ENCODE measurements around the gene SMG6.

Gene SMG6

GRCh38 chr17:2107506-2107905 is 196.1 kb downstream of the SMG6 start:
- FAIRE-seq (no peak), DNase-seq (ENCODE audit: low spot score) (no peak)

DNA sequence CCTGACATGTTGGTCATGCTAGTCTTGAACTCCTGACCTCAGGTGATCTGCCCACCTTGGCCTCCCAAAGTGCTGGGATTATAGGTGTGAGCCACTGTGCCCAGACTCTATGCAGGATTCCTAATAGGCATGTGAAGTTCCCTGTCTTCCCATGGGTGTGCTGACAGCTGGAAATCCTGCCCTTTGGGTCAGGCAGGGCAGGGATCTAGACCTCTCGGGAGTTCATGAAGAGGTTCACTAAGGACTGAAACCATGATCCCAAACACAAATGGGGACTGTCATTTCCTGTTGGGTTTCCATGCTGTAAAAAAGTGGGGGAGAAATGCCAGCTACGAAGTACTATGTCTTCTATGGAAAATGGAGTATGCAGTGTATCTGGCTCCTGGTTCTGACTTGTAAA is 196.5 kb downstream of the SMG6 start:
- DNase-seq (ENCODE audit: low spot score) (no peak), FAIRE-seq (no peak)

DNA sequence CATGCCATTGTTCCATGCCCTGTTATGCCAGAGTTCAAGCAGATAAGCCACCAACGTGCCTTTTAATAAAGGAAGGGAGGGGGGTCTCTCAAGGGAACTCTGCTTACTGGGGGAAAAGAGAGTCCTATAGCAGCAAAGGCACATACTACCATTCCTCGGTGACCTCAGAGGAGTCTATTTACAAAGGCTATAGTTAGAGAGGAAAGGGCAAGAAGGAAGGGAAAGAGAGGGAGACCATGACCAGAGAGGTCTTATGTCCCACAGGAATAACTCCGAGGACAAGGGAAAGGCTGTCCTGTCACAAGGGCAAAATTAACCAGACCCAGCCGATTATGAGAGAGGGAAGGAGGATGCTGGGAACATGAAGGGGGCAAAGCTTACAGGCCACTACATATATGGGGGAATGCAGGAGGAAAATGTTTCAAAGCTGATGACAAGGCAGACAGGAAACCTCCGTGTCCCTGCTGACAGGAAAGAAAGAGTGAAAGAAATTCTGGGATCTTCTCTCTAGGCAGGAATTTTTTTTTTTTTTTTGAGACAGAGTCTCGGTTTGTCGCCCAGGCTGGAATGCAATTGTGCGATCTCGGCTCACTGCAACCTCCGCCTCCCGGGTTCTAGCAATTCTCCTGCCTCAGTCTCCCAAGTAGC is 197.2 kb downstream of the SMG6 start:
- no peak for DNase-seq (ENCODE audit: low spot score)
- no peak for FAIRE-seq

GRCh38 chr17:2105663-2106062 is 197.9 kb downstream of the SMG6 start:
- DNase-seq (ENCODE audit: low spot score), result no peak
- FAIRE-seq, result no peak

DNA sequence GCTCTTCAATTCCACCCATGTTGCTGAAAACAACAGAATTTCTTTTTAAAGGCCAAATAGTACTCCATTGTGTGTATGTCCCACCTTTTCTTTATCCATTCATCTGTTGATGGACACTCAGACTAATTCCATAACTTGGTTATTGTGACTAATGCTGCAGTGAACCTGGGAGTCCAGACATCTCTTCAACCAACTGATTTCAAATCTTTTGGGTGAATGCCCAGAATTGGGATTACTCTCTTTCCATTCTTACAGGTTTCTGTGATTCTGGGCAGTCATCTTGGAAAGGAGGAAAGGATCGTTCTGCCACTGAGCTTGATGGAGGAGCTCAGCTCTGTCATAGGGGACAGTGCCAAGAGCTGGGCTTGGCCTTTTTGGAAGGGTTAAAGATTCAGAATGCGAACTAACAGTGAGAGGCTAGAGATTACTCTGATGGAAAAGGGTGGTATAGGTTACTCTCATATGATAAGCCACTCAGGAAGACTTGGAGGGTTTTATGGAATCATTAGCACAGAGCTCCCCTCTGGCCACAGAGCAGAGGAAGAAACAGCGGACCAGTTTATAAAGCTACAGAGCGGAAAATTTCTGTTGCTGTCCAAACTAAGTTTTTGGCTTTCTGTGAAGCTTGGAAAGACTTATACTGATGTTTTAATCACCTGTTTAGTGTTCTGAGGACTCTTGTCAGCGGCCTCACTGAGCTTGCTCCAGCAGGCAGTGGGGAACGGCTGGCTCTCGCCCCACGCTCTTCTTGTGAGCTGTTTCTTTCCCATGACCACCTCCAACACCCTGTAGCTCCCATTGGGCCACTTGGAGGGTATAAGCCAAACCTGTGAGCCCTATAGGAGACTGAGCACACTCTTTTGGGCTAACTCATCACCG is 200.4 kb downstream of the SMG6 start:
- FAIRE-seq (peak; percentile 49), DNase-seq (ENCODE audit: low spot score) (peak; percentile 23)

- DNase-seq (ENCODE audit: low spot score), result peak; percentile 50
- FAIRE-seq, result peak; percentile 82
These were observed 201.9 kb downstream of the SMG6 start for GRCh38 chr17:2101448-2102257.

DNA sequence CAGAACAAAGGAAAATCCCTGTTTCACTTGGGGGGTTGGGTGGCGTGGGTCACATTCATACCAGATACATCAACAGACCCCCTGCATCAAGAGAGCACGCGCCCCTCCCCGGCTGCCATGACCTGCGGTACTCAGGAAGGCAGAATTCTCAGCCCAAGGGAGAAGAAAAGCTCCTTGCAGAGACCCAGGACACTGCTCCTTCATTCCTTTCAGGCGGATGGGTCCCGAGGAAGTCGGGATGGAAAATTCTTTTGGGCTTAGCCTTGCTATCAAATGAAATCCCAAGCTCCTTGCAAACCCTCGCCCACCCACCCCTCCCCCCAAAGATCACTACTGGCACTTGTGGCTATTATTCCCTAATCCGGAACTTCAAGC is 208.1 kb downstream of the SMG6 start:
- FAIRE-seq (no peak), DNase-seq (ENCODE audit: low spot score) (no peak)

- DNase-seq (ENCODE audit: low spot score), result no peak
- no peak for FAIRE-seq
These were observed 208.6 kb downstream of the SMG6 start for GRCh38 chr17:2094891-2095535.

DNA sequence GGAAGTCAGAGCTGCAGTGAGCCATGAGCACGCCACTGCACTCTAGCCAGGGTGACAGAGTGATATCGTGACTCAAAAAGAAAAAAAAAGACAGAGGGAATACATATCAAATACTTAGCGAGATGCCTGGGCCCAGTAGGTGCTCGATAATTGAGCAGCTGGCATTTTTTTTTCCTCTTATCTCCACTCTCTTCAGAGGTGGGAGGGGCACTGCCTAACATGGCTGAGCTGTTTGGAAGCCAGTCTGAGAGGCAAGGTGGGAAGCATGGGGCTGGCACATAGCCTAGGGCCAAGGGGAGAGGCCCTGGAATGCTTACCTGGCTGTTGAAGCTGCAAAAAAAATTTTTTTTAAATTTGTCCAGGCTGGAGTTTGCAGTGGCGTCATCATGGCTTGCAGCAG is 210.2 kb downstream of the SMG6 start:
- DNase-seq (ENCODE audit: low spot score) (no peak), FAIRE-seq (no peak)

GRCh38 chr17:2092253-2092652 is 211.3 kb downstream of the SMG6 start:
- DNase-seq (ENCODE audit: low spot score) (no peak), FAIRE-seq (no peak)

DNA sequence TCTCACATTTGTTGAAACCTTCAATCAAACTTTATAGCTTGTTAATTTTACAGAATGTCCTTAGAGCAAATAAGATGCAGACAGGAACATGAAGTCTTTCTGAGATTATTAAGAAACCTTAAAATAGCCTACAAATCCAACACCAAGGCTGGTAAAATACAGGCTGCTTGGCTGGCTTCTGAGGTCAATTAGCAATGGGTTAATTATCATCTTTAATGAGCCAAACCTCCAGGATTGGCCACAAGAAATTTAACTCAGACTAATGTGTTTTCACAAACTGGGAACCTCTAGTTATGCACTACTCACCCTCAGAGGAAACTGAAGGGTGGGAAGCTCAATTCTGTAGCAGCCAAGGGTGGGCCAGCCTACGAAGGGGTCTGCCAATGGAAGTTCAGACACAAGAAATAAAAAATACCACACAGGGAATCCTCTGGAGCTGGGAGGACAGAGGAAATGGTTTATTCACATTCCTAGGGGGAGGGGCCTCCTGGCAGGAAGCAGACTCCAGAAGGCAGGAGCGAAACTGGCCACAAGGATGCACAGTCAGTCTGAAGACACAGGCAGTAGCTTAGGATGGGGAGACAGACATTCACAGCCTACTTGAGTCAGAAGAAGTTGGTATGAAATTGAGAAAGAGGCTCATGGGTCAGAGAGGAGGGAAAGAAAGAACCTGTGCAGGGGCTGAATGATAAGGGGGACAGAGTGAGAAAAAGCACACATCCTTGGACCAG is 212.6 kb downstream of the SMG6 start:
- DNase-seq (ENCODE audit: low spot score) (peak; percentile 74), FAIRE-seq (peak; percentile 50)

DNA sequence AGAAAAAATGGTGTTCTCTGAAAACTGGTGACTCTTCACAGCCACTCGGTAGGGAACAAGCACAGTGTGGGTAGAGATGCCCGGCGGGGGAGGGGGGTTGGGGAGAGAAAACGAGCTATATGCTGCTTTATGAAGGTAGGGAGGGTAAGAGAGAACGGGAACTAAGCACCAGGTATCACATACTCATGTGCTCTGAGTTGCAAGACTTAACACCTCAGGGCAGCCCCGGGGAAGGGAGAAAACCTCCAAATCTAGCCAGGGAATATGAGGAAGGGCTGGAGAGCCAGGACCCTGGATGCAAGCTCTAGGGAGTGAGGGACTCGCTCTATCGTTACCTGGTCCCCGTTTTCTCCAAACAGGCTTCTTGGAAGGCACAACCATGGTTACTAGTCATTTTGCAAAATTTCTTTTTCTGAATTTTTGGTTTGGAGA is 213.4 kb downstream of the SMG6 start:
- FAIRE-seq, result no peak

DNA sequence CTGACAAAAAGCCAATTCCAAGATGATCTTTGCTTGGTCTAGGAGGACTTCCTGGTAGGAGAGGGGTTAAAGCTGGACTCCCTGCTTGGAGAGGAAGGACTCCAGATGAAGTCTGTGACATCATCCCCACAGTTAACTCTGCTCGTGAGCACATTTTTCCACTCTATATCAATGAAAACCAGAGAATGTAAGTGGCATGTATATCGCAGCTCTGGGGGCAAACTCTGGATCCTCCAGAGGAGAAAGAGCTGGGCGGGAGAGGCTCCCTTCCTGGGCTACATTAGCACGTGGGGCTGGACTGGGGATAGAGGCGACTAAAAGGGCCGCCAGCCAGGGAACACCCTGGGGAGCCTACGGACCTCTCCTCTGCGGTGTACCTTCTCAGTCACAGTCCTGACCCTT is 214.6 kb downstream of the SMG6 start:
- DNase-seq (ENCODE audit: low spot score), result no peak
- no peak for FAIRE-seq

More for the DNA sequence above, 213.4 kb downstream of the SMG6 start:
- DNase-seq (ENCODE audit: low spot score), result no peak

- DNase-seq (ENCODE audit: low spot score), result no peak
- FAIRE-seq, result no peak
These were observed 215.9 kb downstream of the SMG6 start for GRCh38 chr17:2087597-2088211.

DNA sequence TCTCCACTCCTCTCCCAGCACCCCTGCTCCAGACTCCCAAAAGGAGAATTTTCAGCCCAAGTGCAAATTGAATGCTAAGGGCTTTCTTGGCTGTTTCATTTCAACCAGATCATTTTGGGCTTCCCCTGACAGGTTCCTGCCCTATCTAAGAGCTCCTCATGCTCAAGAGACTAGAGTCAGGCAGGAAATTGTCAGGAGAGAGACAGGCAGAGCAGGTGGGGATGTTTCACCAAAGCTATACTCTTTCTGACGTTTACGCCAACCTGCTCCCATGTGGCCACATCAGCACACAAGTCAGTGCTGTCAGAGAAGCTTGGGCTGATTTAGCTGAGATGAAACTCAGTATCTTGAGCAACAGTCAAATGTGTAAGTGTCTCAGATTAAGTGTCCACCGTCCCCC is 217.3 kb downstream of the SMG6 start:
- FAIRE-seq (no peak), DNase-seq (ENCODE audit: low spot score) (no peak)

DNA sequence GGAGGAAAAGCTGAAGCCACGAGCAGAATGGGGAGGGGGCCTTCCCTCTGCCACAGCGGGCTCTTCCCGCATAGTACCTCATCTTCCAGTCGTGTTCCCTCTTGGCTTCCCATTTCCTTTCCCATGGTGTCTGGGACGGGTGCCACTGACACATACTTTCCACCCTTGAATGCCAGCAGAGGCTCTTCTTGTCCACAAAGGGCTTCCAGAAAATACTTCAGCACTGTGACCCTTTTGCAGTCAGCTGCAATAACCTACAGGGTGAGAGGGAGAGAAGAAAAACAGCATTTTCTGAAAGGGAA is 218.0 kb downstream of the SMG6 start:
- DNase-seq (ENCODE audit: low spot score) (no peak), FAIRE-seq (no peak)

DNA sequence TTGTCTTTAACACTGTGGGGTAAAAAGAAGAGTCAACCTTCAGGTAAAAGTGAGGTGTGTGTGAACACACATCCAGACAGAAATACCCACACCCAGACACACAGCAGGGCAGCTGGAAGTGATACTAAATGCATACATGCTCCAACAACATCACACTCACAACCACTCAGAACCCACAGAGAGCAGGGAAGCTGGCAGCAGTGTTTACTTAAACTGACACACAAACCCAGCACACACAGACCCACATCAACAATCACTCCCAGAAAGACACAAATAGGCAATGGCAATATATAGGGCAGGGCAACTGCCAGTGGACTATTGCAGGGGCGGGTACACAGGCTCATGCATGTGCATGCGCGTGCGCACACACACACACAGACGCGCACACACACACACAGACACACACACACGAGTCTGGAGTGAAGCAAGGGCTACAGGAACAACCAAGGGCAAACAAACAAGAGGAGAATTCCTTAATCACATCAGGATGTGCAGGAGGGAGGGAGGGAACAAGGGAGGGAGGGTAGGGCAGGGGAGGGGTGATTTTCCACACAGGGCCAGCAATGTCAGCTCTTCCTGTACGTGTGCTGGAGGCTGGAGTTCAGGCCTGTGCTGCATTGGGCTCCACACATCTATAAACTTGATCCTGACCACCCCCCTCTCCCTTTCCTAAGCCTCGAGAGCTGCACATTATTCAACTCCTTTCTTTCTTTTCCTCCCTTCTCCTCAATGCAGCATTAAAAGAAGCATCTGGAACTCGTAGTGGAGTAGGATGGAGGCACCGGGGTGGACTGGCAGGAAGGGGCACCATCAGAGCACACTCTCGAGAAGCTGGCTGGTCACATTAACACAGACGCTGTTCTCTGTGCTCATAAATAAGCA is 218.6 kb downstream of the SMG6 start:
- no peak for FAIRE-seq
- no peak for DNase-seq (ENCODE audit: low spot score)

DNA sequence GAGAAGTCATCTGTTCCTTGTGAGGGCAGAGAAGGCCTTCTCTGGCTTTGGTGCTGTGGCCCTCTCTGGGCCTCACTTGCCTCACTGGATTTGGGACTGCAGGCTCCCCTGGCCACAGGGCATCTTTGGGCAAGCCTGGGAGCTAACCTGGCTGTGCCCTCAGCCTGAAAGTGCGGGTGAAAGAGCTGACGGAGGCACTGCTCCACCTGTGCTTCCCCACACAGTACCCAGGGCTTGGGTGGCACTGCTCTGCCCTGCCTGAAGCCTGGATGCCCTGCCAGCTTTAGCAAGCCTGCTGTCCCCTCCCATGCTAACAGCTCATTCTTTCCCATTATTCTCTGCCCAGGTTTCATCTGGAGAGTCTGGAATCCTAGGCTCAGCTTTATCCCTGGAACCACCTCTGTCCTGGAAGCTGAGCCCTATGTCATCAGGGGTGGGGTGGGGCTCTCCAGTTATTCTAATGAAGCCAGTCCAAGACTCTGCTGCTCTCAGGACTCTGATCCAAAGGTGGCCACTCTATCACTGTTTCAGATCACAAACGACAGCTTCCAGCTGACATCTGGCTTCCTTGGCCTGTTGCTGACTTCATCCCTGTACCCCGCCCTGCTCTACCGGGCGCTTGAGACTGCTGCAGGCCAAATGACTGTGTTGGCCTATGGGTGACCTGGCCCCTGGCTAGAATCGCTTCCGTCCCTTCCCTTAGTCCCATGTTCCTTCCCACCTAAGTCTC is 219.4 kb downstream of the SMG6 start:
- DNase-seq (ENCODE audit: low spot score), result no peak
- no peak for FAIRE-seq

- DNase-seq (ENCODE audit: low spot score) (no peak), FAIRE-seq (no peak)
These were observed 220.0 kb downstream of the SMG6 start for GRCh38 chr17:2083613-2084035.

All from RCC 7860 (cell line).